Stimulated activated CD4-positive, alpha-beta T cell treated with anti-CD3 and anti-CD28 coated beads, Interleukin-12 subunit alpha, Interleukin-12 subunit beta, amount 100 ng/mL, for 24 hours (primary cell): ENCODE measurements around the gene UBXN10.

Experiments used
- DNase-seq, 2 experiments: peaks; one replicate each; pipeline ENCODE4 v3.0.0-alpha.2; 2020; ENCODE audit warnings: low read depth in 2 of 2

The UBXN10 gene

GRCh38 chr1:20185834-20186782 lies at the start of gene UBXN10, which contains the start of gene PLA2G2C:
Gene UBXN10 (plus strand): TSS chr1:20186096. CDS start chr1:20190562, 4,466 bp downstream.
Gene PLA2G2C (minus strand): TSS chr1:20186518. CDS start chr1:20177363, 9,155 bp downstream.
- peak in 1 of 2 experiments; percentile 76 for DNase-seq

- DNase-seq: no peak
Measured at GRCh38 chr1:20136249-20136648, 49.6 kb upstream of the UBXN10 start.

- no peak for DNase-seq
Measured at GRCh38 chr1:20137055-20137454, 48.8 kb upstream of the UBXN10 start.

- no peak for DNase-seq
Measured at GRCh38 chr1:20137604-20138003, 48.3 kb upstream of the UBXN10 start.

- no peak for DNase-seq
Measured at GRCh38 chr1:20138346-20138745, 47.5 kb upstream of the UBXN10 start.

- no peak for DNase-seq
Measured at GRCh38 chr1:20138961-20139550, 46.8 kb upstream of the UBXN10 start, which contains the start of gene PLA2G2F. Gene PLA2G2F (plus strand): TSS chr1:20139323. CDS start chr1:20139428, 105 bp downstream.

GRCh38 chr1:20139776-20140612 lies 45.9 kb upstream of the UBXN10 start:
- no peak for DNase-seq

- no peak for DNase-seq
Measured at GRCh38 chr1:20141001-20141400, 44.9 kb upstream of the UBXN10 start.

GRCh38 chr1:20141466-20141865 lies 44.4 kb upstream of the UBXN10 start:
- DNase-seq: no peak

- no peak for DNase-seq
Measured at GRCh38 chr1:20142001-20142710, 43.7 kb upstream of the UBXN10 start.

- no peak for DNase-seq
Measured at GRCh38 chr1:20143318-20143717, 42.6 kb upstream of the UBXN10 start.

GRCh38 chr1:20143734-20144565 lies 41.9 kb upstream of the UBXN10 start:
- no peak for DNase-seq

- no peak for DNase-seq
Measured at GRCh38 chr1:20147846-20148570, 37.9 kb upstream of the UBXN10 start.

- DNase-seq: no peak
Measured at GRCh38 chr1:20148571-20149500, 37.1 kb upstream of the UBXN10 start.

- no peak for DNase-seq
Measured at GRCh38 chr1:20149601-20150325, 36.1 kb upstream of the UBXN10 start.

- DNase-seq: no peak
Measured at GRCh38 chr1:20150326-20150705, 35.6 kb upstream of the UBXN10 start.

- no peak for DNase-seq
Measured at GRCh38 chr1:20150969-20151368, 34.9 kb upstream of the UBXN10 start.
